GM18873 (cell line): Measurements from ENCODE around the gene ADAMTSL5.
"Not testable (repeated sequence)": the region's sequence is repeated elsewhere in the genome, so short reads cannot be mapped to it uniquely, and the experiment has no call there.

ENCODE experiments used
- ATAC-seq: cut with Tn5 transposase; IDR thresholded peaks from one replicate; pipeline ENCODE4 v1.9.1; 2021; ENCODE audit warnings: mild to moderate bottlenecking, moderate library complexity, moderate number of reproducible peaks; ENCODE audit not compliant: unreplicated experiment, low FRiP score

The ADAMTSL5 gene

DNA sequence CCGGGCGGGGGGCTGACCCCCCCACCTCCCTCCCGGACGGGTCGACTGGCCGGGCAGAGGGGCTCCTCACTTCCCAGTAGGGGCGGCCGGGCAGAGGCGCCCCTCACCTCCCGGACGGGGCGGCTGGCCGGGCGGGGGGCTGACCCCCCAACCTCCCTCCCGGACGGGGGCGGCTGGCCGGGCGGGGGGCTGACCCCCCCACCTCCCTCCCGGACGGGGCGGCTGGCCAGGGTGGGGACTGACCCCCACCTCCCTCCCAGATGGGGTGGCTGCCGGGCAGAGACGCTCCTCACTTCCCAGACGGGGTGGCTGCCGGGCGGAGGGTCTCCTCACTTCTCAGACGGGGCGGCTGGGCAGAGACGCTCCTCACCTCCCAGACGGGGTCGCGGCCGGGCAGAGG lies 13.6 kb downstream of the ADAMTSL5 start:
- ATAC-seq = not testable (repeated sequence)

GRCh38 chr19:1497578-1498235 lies 15.1 kb downstream of the ADAMTSL5 start:
- no peak for ATAC-seq

DNA sequence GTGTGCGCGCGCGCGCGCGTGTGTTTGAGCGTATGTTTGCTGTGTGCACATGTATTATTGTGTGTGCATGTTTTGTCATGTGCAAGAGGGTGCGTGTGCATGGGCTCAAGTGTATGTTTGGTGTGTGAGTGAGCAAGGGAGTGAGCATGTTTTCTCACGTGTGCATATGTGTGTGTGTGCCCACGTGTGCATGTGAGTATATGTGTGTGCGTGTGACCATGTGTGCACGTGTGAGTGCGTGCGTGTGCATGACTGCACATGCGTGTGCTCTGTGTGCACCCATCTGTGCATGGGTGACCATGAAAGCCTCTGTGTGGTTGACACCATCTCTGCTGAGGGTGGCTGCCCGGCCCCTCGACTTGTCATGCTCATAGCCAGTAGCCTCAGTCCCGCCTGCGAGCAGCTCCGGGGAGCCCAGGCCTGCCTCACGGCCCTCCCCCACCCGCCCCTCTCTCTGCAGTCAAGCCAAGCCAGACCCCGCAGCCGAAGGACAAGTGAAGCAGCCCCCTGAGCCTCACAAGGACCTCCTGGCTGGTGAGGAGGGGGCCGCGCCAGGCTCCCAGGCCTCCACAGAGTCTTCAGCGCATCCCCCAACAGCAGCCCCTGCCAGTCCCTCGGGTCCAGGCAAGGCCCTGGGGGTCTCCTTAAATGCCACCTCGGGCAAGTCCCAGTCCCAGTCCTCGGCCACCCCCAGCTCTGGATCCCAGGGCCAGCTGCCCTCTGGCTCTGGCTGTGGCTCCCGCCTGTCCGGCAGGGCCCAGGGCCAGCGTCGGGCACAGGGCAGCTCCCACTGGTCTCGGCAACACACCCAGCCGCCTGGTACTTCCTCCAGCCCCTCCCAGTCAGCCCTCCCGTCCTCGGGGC lies 15.9 kb downstream of the ADAMTSL5 start:
- no peak for ATAC-seq

DNA sequence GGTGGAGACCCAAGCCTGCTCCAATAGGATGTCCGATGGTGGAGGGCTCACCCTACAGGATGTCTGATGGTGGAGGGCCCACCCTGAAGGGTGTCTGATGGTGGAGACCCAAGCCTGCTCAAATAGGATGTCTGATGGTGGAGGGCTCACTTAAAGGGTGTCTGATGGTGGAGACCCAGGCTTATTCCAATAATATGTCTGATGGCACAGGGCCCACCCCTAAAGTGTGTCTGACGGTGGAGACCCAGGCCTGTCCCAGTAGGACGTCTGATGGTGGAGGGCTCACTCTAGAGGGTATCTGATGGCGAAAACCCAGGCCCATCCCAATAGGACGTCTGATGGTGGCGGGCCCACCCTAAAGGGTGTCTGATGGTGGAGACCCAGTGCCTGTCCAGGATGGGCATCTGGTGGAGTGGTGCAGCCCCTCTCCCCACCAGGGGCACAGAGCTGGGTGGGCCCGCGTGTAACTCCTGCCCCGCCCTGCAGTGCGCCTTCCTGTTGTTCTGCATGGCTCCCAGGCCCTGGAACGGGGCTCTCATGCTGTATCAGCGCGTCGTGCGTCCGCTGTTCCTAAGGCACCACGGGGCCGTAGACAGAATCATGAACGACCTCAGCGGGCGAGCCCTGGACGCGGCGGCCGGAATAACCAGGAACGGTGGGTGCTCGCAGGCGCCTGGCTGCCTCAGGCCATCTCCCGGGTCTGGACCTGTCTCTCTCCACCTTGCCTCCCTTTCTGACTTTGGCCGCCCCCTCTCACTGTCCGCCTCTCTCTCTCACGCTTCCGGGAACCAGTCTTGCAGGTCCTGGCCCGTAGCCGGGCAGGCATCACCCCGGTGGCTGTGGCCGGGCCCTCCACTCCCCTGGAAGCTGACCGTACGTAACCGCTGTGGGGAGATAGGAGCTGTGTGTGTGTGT lies 16.8 kb downstream of the ADAMTSL5 start:
- no peak for ATAC-seq

DNA sequence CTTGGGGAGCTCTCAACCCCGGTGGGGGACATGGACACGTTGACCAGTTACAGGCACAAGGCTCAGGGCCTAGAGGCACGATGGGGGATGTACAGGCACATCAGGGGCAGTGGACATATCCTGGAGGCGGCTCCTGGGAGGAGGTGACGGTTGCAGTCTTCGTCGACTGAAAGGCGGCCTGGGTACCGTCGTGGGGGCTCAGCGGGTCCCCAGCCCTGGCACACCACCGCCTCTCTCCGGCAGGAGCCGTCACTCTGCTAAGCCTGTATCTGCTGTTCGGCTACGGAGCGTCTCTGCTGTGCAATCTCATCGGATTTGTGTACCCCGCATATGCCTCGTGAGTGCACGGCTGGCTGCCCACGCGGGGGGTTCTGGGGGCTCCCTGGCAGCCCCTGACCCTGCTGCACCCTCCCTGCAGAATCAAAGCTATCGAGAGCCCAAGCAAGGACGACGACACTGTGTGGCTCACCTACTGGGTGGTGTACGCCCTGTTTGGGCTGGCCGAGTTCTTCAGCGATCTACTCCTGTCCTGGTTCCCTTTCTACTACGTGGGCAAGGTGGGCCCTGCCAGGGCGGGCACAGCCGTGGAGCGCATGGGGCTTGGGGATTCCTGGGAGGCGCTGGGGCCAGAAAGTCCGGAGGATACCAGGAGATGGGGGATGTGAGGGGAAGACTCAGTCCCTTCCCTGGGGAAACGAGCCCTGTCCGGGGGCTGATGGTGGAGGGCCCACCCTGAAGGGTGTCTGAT lies 17.6 kb downstream of the ADAMTSL5 start:
- ATAC-seq = no peak

DNA sequence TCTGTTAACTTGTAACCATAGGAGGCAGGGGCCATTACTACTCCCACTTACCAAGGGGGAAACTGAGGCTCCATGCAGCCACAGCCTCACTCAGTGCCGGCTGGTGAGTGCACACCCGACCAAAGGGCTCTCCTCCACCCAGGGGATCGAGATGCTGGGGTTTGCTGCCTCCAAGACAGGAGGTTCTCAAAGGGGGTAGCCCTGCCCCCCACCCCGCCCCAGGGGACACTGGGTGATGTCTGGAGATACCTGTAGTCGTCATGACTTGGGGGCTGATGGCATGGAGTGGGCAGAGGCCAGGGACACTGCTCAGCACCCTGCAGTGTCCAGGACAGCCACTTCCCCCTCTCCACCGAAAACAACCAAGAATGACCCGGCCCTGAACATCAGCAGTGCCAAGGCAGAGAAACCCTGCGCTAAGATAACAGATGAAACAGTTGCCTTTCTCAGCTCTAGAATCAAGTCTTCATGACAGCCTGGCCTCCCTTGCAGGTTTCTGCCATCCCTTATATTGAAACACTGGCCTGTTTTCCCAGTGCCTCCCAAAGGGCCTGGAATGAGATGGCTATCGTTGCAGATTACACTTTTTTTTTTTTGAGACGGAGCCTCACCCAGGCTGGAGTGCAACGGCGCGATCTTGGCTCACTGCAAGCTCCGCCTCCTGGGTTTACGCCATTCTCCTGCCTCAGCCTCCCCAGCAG lies 18.6 kb downstream of the ADAMTSL5 start:
- ATAC-seq = no peak

- ATAC-seq = no peak
These were observed 20.3 kb downstream of the ADAMTSL5 start for GRCh38 chr19:1492474-1493006.

GRCh38 chr19:1491849-1492170 lies 21.0 kb downstream of the ADAMTSL5 start:
- no peak for ATAC-seq

DNA sequence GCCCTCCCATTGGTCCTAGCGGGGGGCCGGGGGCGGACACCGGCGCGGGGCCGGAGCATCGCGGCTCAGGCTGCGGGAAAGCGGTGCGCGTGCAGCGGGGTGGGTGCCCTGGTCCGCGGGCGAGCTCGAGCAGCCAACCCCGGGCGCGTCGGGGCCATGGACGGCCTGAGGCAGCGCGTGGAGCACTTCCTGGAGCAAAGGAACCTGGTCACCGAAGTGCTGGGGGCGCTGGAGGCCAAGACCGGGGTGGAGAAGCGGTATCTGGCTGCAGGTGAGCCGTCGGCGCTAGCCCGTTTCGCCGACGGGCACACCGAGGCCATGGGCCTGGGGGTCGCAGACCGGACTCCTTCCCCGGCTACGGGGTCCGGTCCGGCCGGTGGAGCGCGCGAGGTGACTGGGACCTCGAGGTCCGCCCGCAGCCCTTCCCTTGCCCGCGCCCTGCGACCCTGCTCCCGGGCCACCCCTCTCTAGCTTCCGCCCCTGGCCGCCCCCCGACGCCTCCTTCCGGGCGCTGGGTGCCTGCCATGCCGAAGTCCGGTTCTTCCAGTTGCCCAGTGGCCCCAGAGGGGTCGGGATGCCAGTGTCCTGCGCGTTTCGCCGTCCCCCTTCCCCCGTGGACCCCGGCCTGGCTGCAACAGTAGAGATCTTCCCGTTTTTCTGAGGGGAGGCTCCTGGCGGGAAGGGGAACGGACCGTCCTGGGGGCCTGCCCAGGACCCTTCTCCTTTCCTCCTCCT lies 21.5 kb downstream of the ADAMTSL5 start, which contains the start of gene REEP6:
Gene REEP6, plus strand, starts transcription at position 68 of the 735 bp plus-strand sequence. Its CDS starts 89 bp downstream, at position 157.
- ATAC-seq = no peak

GRCh38 chr19:1490311-1491113 lies 22.3 kb downstream of the ADAMTSL5 start, which contains the start of gene PCSK4:
TSS of gene PCSK4 (minus strand) at chr19:1490350. CDS start at chr19:1490346, 4 bp downstream.
- peak; percentile 72 for ATAC-seq

- ATAC-seq = no peak
These were observed 23.1 kb downstream of the ADAMTSL5 start for GRCh38 chr19:1489463-1490310.

GRCh38 chr19:1488282-1488601 lies 24.6 kb downstream of the ADAMTSL5 start:
- no peak for ATAC-seq

GRCh38 chr19:1487576-1488281 lies 25.1 kb downstream of the ADAMTSL5 start:
- ATAC-seq = no peak

DNA sequence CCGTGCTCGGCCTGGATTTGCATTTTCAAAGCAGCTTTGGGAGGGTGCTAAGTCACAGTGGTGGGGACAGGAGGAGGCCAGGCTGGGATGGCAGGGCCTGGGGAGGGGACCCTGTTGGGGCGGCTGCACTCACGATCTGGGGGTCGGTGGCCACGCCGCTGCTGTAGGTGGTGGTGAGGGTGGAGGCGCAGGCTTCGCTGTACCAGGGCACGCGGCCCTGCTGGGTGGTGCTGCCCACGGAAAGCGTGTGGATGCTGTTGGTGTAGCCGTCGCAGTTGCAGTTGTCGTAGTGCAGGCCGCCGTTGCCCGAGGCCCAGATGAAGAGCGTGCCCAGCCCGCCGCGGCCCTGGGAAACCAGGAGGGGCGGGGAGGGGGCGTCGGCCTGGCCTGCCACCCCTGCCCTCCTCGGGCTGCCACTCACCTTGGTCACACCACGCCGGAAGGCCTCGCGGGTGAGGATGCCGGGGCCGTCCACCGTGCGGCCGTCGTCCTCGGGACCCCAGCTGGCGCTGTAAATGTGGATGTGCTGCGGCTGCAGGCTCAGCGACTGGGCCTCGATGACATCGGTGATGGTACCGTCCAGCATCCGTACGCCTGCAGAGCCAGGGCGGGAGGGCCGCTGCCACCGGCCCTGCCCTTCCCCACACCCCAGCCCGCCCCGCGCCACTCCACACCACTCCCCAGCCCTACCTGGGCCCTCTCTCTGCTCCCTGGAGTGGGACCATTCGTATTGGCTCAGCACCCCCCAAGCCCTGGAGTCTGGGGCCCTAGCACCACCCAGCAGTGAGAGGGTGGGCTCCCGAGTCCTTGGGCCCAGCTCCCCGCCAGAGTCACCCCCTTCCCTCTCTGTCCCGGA lies 25.9 kb downstream of the ADAMTSL5 start:
- no peak for ATAC-seq

DNA sequence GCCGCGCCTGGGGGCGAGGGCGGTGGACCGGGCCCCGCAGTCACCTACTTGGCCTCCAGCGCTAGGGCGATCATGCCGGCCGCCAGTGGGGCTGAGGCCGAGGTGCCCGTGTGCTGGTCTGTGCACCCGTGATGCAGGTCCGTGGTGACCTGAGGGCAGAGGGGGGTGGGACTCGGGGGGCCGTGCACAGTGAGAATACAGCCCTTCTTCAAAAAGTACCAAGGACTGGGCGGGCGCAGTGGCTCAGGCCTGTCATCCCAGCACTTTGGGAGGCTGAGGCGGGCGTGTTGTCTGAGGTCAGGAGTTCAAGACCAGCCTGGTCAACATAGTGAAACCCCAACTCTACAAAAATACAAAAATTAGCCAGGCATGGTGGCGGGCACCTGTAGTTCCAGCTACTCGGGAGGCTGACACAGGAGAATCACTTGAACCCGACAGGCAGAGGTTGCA lies 28.8 kb downstream of the ADAMTSL5 start:
- ATAC-seq = no peak
